ENCODE measurements around the gene VEGFA.

DNA sequence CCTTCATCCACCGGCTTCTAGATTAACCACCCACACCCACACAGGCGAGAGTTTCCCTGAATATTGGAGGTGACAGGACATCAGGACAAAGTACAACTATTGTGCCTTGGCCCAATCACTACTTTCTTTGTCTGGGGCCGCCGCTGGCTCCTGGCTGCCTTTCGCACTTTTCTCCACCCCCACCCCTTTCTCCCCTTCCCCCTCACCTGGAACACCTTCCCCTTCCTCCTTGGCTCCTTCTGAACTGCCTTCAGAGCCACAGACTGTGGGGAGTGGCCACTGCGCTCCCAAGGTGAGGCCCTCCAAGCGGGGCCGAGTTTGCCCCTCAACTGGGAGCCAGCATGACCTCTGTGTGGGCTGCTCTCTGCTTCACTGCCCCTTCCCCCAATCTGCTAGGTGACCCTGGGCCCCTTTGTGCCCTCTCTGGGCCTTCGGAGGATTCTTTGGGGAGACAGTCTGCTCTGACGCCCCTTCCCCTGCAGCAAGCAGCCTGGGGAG lies 3.0 kb upstream of the VEGFA start:
- TF ChIP-seq, protein P1, sequence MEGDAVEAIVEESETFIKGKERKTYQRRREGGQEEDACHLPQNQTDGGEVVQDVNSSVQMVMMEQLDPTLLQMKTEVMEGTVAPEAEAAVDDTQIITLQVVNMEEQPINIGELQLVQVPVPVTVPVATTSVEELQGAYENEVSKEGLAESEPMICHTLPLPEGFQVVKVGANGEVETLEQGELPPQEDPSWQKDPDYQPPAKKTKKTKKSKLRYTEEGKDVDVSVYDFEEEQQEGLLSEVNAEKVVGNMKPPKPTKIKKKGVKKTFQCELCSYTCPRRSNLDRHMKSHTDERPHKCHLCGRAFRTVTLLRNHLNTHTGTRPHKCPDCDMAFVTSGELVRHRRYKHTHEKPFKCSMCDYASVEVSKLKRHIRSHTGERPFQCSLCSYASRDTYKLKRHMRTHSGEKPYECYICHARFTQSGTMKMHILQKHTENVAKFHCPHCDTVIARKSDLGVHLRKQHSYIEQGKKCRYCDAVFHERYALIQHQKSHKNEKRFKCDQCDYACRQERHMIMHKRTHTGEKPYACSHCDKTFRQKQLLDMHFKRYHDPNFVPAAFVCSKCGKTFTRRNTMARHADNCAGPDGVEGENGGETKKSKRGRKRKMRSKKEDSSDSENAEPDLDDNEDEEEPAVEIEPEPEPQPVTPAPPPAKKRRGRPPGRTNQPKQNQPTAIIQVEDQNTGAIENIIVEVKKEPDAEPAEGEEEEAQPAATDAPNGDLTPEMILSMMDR (IDR thresholded peaks at IDR 0.05), result no peak
- TF ChIP-seq POLR2AphosphoS5 (IDR thresholded peaks at IDR 0.05), result no peak
